GM18519 (cell line): ENCODE data around the gene SPAG8.

Experiments
- ATAC-seq: cut with Tn5 transposase; IDR thresholded peaks from one replicate; pipeline ENCODE4 v1.9.1; 2021; ENCODE audit warnings: mild to moderate bottlenecking, moderate library complexity; ENCODE audit not compliant: unreplicated experiment, low FRiP score

Gene SPAG8

DNA sequence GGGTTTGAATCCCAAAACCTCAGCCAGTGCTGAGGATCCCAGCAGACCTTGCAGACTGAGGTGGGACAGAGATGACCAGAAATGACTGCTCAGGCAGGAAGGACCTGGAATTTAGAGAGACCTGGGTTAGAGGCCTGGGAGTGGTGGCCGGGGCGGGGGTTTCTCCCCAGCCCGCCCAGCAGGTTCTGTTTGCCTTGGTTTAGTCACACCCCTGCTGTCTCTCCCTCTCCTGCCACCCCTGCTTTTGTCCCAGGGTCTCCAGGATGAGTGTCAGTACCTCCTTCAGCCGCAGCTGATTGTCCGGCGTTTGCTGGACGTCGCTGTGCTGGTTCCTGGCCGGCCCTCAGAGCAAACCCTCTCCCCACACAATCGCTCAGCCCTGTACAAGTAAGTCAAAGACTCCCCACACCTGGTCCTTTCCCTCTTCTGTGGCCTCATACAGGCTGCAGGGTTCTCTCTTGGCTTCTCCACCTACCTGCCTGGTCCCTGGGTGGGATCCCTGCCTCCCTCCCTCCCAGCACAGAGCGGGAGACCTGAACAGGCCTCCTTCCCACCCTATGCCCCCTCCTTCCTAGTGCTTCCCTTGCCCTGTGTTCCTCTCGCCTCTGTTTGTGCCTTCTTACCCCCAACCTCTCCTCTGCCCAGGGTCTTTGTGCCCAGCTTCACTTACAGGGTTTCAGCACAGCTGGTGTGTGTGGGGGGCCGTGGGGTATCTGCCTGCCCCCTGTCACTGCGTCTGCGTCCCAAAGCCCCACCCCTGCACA lies 29.0 kb upstream of the SPAG8 start:
- ATAC-seq = no peak

DNA sequence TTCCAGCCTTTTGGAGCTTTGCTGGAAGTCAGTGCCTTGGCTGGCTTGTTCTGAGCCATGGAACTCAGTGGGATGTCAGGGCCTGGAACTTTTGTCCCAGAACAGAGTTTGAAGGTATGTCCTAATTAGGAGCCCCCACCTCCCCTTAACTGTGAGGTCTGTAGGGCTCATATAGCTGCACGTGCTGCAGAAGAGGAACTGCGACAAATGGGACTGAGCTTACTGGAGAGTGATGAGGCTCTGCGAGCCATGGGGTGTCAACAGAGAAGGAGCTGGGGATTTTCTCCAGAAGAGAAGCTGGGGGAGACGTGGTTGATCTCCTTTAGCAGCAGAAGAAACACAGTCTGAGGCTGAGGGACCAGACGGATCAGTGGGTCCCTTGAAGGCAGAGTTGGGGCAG lies 27.9 kb upstream of the SPAG8 start:
- no peak for ATAC-seq

DNA sequence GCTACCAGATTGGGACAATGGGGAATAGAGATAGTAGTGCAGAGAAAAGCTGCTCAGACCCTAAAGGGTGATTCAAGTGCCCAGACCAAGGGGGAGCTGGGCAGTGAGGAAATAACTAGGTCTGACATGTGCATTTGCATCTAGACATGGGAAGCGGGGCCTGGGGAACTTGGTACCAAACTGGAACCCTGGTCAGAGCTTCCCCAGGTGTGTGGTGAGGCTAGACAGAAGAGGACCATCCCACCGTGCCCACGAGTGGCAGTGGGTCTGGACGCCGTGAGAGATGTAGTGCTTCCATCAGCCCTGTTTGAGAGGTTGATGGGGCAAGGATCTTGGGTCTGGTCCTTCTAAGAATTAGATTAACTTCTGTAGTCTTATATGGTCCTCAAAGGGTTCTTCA lies 24.5 kb upstream of the SPAG8 start:
- no peak for ATAC-seq

DNA sequence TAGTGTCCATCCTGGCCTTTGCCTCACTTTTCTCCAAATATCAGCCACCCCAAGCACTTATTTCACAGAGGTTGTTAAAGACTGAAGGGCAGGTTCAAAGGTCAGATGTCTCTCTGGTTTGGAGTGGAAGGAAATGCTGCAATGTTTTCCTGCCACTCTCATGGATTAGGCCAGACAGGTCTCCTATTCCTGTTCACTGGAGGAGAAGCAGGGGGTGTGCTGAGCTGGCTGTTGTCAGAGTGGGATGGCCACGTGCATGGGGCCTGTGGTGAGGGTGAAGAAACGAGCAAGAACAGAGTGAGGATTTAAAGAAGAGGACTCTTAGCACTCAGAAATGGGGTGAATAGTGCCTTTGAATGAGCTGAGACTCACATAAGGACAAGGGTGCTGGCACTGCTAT lies 23.7 kb upstream of the SPAG8 start:
- no peak for ATAC-seq

DNA sequence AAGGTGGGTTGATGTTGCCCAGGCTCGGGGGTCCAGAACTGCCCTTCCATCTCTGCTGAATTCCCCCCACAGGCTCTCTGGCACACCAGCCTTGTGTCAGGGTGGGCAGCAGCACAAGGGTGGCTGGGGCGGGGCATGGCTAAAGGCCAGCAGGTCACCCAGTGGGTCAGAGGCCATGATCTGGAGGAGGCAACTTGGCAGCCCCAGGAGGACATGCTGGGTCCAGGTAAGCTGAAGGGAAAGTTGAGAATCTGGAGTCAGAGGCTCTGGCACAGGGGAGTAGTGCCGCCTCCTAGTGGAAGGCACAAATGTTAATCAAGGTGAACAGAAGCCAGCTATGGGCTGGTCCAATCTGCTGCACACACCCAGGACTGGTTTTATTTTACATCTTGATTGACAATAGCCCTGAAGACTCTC lies 23.2 kb upstream of the SPAG8 start:
- no peak for ATAC-seq

DNA sequence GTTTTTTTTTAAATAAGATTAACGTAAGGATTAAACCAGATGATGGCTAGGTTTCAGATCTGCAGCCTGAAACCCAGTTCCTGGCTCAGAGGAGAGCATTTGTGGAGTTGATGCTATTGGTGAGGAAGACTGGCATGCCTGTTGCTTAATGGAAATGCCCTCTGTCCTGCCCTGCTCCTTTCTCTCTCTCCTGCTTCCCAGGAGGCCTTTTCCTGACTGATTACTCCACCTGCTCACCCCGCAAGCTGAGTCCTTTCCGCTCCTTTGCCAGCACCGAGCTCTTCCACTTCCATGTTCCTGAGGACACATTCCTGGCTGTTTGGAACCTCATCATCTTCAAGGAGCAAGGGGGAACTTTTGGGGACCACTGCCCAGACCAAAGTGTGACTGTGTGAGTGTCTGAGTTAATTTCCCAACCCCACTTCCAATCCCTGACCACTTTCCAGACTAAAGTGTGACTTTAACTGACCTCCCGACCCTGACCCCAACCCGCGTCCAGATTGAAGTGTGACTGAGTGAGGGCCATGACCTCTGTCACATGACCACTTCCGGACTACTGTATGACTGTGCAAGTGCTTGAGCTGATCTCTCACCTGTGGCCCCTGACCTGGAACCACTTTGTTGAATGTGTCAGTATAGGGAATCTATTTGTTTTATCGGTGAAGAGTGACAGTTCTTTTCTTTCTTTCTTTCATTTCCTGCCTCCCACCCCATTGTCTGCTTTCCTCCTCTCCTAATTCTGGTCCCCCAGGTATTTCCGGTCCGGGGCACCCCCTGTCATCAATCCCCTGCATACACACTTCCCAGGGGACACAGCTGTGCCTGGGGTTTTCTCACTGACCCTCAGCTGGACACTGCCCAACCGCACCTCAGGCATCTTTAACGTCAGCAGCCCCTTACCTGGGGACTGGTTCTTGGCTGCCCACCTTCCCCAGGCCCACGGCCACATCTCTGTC lies 22.5 kb upstream of the SPAG8 start:
- ATAC-seq = no peak

DNA sequence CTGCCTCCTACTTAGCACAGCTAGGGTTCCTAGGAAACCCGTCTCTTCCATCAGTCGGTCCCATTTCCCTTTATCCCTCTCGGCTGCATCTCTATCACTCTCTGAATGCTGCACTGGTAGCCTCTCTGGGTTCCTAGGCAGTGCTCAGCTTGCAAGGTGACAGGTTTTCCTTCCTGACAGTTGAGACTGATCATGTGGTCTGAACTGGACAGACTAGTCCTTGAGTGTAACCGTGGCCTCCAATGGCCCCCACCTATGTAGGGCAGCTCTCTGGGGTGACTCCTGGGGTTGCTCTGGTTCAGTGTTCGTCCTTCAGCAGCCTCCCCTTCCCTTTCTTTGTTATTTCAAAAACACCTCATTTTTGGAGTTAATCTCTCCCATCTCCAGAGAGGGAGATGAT lies 20.8 kb upstream of the SPAG8 start:
- no peak for ATAC-seq

DNA sequence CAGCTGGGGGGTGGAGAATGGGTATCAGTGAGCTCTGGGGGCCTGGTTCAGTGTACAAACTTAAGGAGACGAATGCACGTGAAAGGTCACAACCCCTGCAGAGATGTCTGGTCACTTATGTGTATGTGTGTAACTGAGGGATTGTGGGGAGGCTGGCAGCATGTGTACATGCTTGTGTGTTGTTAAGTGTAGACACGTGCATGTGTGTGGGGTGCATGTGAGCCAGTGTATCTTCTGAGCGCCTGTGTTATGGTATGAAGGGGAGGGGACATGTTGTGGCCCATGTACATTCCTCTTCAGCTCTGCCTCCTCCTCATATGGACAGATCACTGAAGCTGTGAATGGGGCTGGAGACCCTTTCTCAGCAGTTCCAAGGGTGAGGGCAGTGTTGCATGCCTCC lies 19.0 kb upstream of the SPAG8 start:
- ATAC-seq = no peak

DNA sequence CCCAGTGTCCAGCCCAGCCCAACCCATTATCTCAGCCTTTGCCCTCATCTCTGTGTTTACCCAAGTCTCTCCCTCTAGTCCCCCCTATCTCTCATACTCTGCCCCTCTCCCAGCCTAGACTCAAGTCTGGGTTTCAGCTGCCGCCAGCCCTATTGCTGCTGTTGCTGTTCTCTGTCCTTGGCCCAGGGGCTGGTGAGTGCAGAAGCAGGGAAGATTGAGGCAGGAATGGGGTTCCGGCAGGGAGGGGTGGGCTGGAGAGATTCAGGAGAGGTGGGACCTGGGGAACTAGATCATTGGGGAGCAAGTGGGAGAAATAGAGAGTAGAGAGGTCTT lies 17.7 kb upstream of the SPAG8 start:
- ATAC-seq = no peak

DNA sequence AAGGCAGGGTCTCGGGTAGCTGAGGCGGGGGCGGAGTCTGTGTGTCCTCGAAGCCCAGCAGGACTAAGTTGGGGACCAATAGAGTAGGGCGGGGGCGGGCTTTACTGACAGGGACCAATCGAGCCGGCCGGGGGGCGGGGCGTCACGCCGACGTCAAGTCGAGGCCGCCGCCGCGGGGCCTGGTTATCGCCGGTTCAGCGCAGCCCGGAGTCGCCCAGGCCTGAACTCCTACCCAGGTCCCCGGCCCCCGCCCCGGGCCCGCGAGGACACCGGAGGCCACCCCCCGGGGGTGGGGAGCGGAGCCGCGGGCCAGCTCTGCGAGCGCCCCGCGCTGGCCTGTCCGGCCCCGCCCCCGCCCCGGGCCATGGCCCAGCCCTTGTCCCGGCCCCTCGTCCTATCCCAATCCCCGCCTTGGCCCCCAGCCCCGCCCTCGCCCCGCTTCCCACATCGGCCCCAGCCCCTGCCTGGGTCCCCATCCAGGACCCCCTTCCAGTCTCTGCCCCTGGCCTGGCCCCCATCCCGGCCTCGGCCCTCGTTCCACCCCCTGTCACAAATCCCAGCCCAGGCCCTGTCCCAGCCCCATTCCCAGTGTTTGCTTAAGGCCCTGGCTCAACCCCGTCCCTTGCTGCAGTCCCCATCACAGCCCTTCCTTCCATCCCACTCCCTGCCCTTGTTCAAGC lies 17.2 kb upstream of the SPAG8 start, which contains the start of gene TMEM8B:
TSS of gene TMEM8B (plus strand) at position 145 of the 680 bp plus-strand sequence. CDS start at position 365, 220 bp downstream.
- peak; percentile 31 for ATAC-seq

DNA sequence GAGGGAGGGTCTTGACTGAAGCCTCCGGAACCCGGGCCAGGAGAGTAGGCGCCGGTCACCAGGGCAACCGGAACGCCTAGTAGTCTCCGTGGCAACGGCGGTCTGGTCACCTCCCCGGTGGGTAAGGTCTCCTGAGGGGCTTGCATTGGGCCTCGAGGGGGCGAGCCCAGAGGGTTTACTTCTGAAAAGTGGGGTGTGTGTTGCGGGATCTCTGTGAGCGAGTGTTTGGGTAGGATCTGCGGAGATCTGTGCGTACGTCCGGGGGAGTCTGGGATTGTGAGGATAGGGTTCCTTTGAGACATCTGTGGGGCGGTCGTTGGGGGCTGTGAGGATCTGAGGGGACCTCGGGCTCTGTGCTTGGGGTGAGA lies 16.6 kb upstream of the SPAG8 start, which contains the start of gene FAM221B:
TSS of gene FAM221B (minus strand) at position 17 of the 368 bp plus-strand sequence. CDS start 2,571 bp downstream, outside the sequence.
- ATAC-seq = no peak

DNA sequence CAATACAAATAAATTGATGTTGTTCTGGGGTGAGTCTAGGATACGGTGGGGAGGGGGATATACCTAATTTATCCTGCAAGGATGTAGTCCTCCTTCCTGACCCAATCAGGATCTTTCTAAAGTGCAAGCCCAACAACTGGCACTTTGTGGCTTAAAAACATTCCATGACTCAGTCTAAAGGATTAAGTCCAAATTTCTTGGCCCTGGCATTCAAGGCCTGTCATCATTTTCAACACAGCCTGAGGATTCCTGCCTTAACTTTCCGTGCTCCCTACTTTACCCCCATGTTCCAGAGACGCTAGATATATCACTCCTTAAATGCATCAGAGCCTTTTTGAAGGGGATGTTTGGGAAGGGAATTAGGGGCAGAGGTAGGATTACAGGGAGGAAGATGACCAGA lies 15.4 kb upstream of the SPAG8 start:
- ATAC-seq = no peak

DNA sequence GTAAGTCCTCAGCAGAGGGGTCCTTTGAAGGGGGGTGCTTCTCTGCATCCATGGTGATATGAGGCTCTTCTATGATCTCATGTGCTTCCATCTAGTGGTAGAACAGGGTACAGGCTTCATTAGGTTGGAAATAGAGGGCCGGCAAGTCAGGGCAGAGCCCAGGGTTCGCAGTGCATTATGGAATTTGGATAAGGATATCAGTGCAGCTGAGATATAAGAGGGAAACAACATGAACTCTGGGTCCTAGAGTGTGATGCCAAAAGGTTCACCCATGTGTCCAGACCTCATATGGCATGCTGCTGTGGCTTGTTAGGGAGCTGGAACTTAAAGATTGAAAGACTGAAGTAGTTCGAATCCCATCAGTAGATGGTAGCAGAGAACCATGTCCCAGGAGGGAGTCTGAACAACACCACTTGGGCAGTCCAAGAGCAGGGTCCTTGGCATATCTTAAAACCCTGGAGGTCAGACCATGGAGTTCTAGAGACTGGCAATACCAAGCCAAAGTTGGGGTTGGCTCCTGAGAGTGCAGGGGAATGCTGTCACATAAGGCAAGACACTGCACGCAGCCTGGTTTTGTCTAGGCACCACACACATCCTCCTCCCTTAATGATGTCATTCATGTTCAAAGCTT lies 14.1 kb upstream of the SPAG8 start:
- no peak for ATAC-seq

DNA sequence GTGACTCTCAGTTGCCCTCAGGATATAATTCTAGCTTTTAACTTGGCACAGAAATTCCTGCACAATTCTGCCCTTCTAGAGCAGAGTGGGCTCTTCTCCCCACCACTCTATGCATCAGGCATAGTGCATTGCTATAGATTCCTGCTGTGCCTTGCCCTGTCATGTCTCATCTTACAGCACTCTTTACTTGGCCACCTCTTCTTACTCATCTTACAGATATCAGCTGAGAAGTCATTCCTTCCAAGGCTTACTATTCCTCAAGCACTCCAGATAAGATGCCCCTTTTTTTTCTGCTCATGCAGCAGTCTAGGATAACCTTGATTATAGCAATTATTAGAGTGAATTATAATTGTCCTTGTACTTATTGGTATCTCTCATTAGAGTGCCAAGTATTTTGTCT lies 10.9 kb upstream of the SPAG8 start:
- ATAC-seq = no peak

DNA sequence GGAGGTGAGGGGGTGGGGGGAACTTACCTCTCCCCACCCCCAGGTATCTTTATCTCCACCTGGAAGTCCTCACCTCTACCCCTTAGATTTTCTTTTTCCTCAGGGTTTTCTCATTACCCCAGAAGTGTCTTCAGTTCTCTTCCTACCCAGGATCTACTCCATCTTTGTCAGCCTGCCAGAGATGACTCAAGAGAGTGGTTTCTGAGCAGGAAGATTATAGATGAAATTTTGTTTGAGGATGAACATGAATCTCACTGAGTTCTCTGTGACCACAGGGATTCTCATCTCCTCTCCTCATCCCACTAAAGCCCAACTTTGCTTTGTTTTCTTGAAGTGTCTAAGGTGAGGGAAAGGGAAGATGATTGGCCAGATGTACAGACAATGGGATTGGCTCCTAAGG lies 8.0 kb upstream of the SPAG8 start:
- no peak for ATAC-seq

DNA sequence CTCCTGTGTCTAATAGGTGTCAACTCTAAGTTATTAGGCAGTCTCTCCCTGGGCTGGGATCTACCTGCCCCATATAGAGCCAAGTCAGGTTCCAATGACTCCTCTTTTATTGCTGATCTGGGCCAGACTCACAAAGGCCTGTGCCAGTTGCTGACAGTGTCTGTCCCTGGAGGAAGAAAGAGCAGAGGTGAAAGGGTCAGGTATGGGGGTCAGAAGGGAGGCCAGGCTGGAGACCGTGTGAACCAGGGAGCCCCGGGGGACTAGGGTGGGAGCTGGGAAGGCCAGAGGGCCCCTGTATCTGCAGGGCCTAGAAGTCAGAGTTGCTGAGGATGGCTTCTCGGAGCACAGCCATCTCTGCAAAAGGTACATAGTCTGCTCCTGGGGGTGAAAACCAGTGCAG lies 6.3 kb upstream of the SPAG8 start:
- no peak for ATAC-seq

DNA sequence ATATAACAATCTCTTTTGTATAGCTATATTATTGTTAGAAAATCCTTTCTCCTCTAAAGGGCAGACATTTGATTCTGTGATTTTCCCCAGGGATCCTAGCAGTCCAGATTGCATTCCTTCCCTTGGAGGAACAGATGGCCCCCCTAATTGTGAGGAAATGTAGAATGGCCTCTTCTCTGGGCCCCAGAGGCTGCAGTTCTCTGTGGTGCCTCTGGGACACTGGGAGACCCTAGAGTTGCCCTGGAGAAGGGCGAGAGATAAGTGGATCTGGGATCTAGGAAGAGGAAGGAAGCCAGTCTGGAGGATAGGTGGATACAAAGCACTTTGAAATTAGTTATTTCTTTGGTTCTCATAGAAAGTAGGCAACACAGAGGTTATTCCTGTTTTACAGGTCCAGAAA lies 4.6 kb upstream of the SPAG8 start:
- no peak for ATAC-seq

DNA sequence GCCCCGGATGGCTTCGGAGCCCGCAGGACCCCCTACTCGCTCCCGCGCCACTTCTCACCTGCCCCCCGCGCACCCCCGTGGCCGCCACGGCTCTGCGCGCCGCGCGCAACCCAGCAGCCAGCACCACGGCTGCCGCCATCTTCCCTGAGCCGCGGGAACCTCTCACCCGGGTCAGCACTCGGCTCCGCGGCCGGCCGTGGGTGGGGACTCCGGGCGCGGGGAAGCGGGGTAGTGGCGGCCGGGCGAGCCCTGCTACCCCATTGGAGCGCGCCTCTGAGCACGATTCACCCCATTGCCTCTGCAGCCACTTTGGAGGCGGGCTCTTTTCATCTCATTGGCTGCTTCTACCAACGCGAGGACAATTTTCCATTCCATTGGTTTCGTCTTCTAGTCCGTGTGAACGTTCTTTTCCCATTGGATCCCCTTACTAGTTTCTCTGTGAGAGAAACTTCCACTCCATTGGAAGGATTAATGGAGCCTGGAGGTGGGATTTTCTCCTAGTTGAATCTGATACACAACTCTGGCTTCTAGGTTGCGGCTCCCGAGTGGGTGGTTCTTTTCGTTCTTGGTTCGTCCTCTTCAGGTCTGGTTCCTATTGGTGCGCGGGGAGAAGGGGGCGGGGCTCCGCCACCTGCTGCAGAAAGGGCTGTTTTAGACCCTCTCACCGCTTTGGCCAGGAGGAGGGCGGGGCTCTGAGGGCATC lies 2.9 kb upstream of the SPAG8 start, which contains the start of gene HINT2:
TSS of gene HINT2 (minus strand) at position 202 of the 703 bp plus-strand sequence. CDS start at position 139, 63 bp downstream.
- ATAC-seq = peak; percentile 51

DNA sequence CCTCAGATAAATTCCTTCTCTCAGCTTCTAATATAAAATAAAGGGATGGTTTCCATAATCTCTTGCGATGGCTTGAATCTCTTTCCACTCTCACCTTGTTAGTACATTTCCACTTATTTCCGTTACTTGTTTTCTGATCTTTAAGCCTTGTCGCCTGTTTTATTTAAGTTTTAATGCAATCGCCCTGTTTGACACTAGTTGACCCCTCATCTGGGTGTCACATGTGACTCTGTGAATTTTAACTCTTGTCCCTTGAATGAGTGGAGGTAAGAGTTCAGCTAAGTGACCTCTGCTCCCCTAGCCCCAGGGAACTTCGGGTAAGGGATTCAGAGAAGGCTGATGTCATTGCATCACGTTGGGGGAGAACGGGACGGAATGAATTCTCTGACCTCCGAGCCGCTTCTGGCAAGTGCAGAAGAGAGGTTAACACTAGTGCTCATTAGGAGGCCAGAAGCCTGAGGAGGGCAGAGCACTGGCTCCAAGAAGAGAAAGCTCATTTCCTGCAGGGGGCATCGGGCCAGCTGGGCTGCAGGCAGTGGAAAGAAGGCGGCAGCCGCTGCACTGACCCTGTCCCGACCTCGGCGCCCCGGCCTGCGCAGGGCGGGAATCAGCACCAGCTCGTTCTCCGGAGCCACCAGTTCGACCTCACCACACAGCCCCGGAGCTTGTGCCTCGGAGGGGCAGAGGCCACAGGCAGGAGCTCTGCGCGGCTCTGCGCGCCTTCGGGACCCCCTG lies 2.2 kb upstream of the SPAG8 start:
- ATAC-seq = peak; percentile 17
